ENCODE data around the gene RPL4. TPM values are rescaled to one million over a fixed set of nuclear protein-coding genes. Genes with fewer than 3 reads are reported as not detected.

Gene RPL4
- total RNA-seq, 1 donor from 2014 or later, result 7,468 TPM

GRCh38 chr15:66452971-66453580, 51.6 kb downstream of the RPL4 start:
- H3K27me3 ChIP-seq (ENCODE audit: control insufficient read depth, insufficient read depth, low read length), result no peaks in the 10 kb centered on the region
- no peak overlapping the region for H3K4me3 ChIP-seq (ENCODE audit: low read depth, low read length)
- TF ChIP-seq CTCF (IDR thresholded peaks at IDR 0.05; ENCODE audit: insufficient read depth, low read length, poor library complexity, severe bottlenecking), result no peak
- no peak for DNase-seq (ENCODE audit: low read depth)
- H3K36me3 ChIP-seq (ENCODE audit: control insufficient read depth, insufficient read depth, low read length), result no peaks in the 10 kb centered on the region

GRCh38 chr15:66452420-66452819, 52.2 kb downstream of the RPL4 start:
- H3K27me3 ChIP-seq (ENCODE audit: control insufficient read depth, insufficient read depth, low read length), result no peaks in the 10 kb centered on the region
- no peak overlapping the region for H3K4me3 ChIP-seq (ENCODE audit: low read depth, low read length)
- H3K36me3 ChIP-seq (ENCODE audit: control insufficient read depth, insufficient read depth, low read length), result no peaks in the 10 kb centered on the region
- no peak for DNase-seq (ENCODE audit: low read depth)
- TF ChIP-seq CTCF (IDR thresholded peaks at IDR 0.05; ENCODE audit: insufficient read depth, low read length, poor library complexity, severe bottlenecking), result no peak

Other genes with a start within 250 kb of the RPL4 start
- gene DIS3L, start 211.3 kb downstream of the RPL4 start, total RNA-seq, result 7.7 and 12.4 TPM in 2 replicates
- 9.8 and 9.9 TPM in 2 replicates for gene TIPIN, start 148.2 kb downstream of the RPL4 start, total RNA-seq
- 51.9 and 62.0 TPM in 2 replicates for gene MAP2K1, start 117.9 kb downstream of the RPL4 start, total RNA-seq
- 10.1 and 26.2 TPM in 2 replicates for gene SNAPC5, start 7.1 kb downstream of the RPL4 start, total RNA-seq
- gene ZWILCH, start 471 bp upstream of the RPL4 start, total RNA-seq, result 11.2 and 11.6 TPM in 2 replicates
- gene LCTL, start 61.1 kb upstream of the RPL4 start, total RNA-seq, result 0.68 TPM in 1 of 2 replicates, not detected in the other
- 8.3 and 9.0 TPM in 2 replicates for gene SMAD6, start 197.4 kb upstream of the RPL4 start, total RNA-seq